ENCODE data around the gene MYO3B. TPM values are rescaled to one million over a fixed set of nuclear protein-coding genes. Genes with fewer than 3 reads are reported as not detected.

The MYO3B gene
- total and polyA plus RNA-seq, 2 of the 8 experiments (the other 6 are each of a cell fraction or from before 2014, with no cell fraction given), result 0.17 to 0.19 TPM

DNA sequence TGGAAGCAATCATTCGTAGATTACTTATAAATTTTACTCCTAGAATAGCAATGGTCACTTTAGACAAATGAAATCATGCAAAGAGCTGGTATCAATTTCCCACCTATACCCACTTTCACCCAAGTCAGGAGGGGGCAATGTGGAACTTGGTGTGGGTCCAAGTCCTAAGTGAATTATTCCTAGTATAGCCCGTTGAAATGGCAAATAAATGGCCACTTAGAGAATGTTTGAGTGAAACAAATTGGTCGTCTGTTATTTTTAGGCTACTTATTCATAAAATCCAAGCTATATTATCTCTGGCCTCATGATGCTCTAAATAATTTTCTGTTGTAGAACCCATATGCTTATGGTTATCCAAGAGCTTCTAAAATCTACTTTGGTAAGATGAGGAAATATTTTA is 98.1 kb downstream of the MYO3B start:
- no peak overlapping the region for H2BK20ac ChIP-seq (ENCODE audit: low read length)
- H3K4me3 ChIP-seq (ENCODE audit: extremely low read depth in 1 of 4, insufficient read depth in 2 of 4, low read depth in 3 of 4, low read length in 4 of 4), result no peak overlapping the region
- H3K27ac ChIP-seq (ENCODE audit: low read depth, low read length), result no peak overlapping the region
- no peak overlapping the region for H2BK5ac ChIP-seq (ENCODE audit: low read depth, low read length)
- H3K23ac ChIP-seq (ENCODE audit: insufficient read length), result no peak overlapping the region
- no peaks in the 10 kb centered on the region for H3K79me2 ChIP-seq (ENCODE audit: control insufficient read depth in 1 of 2, insufficient read depth in 2 of 2, low read length in 2 of 2)
- H2BK12ac ChIP-seq (ENCODE audit: low read depth, low read length), result no peak overlapping the region
- H4K20me1 ChIP-seq (replicated peaks in 1 of 2; ENCODE audit: control insufficient read depth in 1 of 2, insufficient read depth in 2 of 2, low read length in 2 of 2), result no peaks in the 10 kb centered on the region
- ChIA-PET POLR2A (ENCODE audit: partially characterized antibody) (no interaction called here), CTCF (ENCODE audit: partially characterized antibody) (no interaction called here)
- no peak overlapping the region for H3K4me2 ChIP-seq (ENCODE audit: insufficient read depth in 1 of 2, low read depth in 2 of 2, low read length in 2 of 2)
- H3K14ac ChIP-seq (ENCODE audit: insufficient read length), result no peak overlapping the region
- H3K9me3 ChIP-seq (ENCODE audit: insufficient read depth in 2 of 2, low read depth in 1 of 2, low read length in 1 of 2), result no peaks in the 10 kb centered on the region
- no peaks in the 10 kb centered on the region for H3K36me3 ChIP-seq (ENCODE audit: control insufficient read depth in 2 of 4, insufficient read depth in 4 of 4, low read length in 3 of 4)
- no peak overlapping the region for H2AFZ ChIP-seq (ENCODE audit: low read length)
- H2AK5ac ChIP-seq (ENCODE audit: low read depth, low read length), result no peak overlapping the region
- no peak overlapping the region for H2BK120ac ChIP-seq (replicated peaks; ENCODE audit: low read depth, low read length)
- no peak overlapping the region for H4K91ac ChIP-seq (replicated peaks; ENCODE audit: insufficient read length, low read length)
- H2BK15ac ChIP-seq (ENCODE audit: low read length), result no peak overlapping the region
- no peaks in the 10 kb centered on the region for H3K79me1 ChIP-seq (ENCODE audit: low read depth, low read length)
- FAIRE-seq (no peak), DNase-seq (ENCODE audit: low read depth in 1 of 2, low spot score in 2 of 2) (no peak)
- H3K9ac ChIP-seq (replicated peaks in 1 of 4; ENCODE audit: extremely low read depth in 1 of 4, low read depth in 3 of 4, low read length in 3 of 4), result no peak overlapping the region
- no peak overlapping the region for H4K8ac ChIP-seq (ENCODE audit: extremely low read depth, insufficient read depth, low read length)
- H4K5ac ChIP-seq (ENCODE audit: insufficient read length, low read depth, low read length), result no peak overlapping the region
- H3K4ac ChIP-seq (replicated peaks; ENCODE audit: insufficient read length, low read depth, low read length), result no peak overlapping the region
- H3K23me2 ChIP-seq (ENCODE audit: low read depth, low read length), result no peaks in the 10 kb centered on the region
- no peaks in the 10 kb centered on the region for H3K27me3 ChIP-seq (replicated peaks in 1 of 4; ENCODE audit: control insufficient read depth in 3 of 4, extremely low read depth in 1 of 4, insufficient read depth in 3 of 4, low read length in 3 of 4)
- no peak overlapping the region for H3K56ac ChIP-seq (replicated peaks; ENCODE audit: insufficient read length, low read depth, low read length)
- H3K4me1 ChIP-seq (replicated peaks in 1 of 4; ENCODE audit: control insufficient read depth in 3 of 4, insufficient read depth in 4 of 4, low read length in 3 of 4), result no peaks in the 10 kb centered on the region
- H3K18ac ChIP-seq (ENCODE audit: extremely low read depth, low read length), result no peak overlapping the region
- 93% methylated on average over 3 of the region's 3 CpGs; no CpG with 5 or more reads in 1 of the 2 experiments for WGBS, 2 experiments (ENCODE audit: extremely low coverage in 1 of 2, insufficient coverage in 1 of 2, insufficient read length in 1 of 2, insufficient replicate concordance in 2 of 2, low coverage in 1 of 2, low lambda C conversion rate in 2 of 2, missing lambda C conversion rate in 1 of 2)
- TF ChIP-seq POLR2A (IDR thresholded peaks at IDR 0.05; ENCODE audit: control extremely low read depth in 1 of 2, low read depth in 2 of 2, low read length in 2 of 2), result no peak
- TF ChIP-seq, protein P1, sequence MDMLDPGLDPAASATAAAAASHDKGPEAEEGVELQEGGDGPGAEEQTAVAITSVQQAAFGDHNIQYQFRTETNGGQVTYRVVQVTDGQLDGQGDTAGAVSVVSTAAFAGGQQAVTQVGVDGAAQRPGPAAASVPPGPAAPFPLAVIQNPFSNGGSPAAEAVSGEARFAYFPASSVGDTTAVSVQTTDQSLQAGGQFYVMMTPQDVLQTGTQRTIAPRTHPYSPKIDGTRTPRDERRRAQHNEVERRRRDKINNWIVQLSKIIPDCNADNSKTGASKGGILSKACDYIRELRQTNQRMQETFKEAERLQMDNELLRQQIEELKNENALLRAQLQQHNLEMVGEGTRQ (IDR thresholded peaks at IDR 0.05; ENCODE audit: low read length), result no peak
- TF ChIP-seq EZH2 (IDR thresholded peaks at IDR 0.05; ENCODE audit: low read depth, low read length, severe bottlenecking), result no peak
- no peak for TF ChIP-seq SUZ12 (IDR thresholded peaks at IDR 0.05; ENCODE audit: low read length)
- TF ChIP-seq JUN (IDR thresholded peaks at IDR 0.05; ENCODE audit: low read depth, low read length), result no peak
- no peak for TF ChIP-seq SAP30 (IDR thresholded peaks at IDR 0.05; ENCODE audit: insufficient read depth, insufficient replicate concordance, low read length)
- TF ChIP-seq, protein P2, sequence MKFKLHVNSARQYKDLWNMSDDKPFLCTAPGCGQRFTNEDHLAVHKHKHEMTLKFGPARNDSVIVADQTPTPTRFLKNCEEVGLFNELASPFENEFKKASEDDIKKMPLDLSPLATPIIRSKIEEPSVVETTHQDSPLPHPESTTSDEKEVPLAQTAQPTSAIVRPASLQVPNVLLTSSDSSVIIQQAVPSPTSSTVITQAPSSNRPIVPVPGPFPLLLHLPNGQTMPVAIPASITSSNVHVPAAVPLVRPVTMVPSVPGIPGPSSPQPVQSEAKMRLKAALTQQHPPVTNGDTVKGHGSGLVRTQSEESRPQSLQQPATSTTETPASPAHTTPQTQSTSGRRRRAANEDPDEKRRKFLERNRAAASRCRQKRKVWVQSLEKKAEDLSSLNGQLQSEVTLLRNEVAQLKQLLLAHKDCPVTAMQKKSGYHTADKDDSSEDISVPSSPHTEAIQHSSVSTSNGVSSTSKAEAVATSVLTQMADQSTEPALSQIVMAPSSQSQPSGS (IDR thresholded peaks at IDR 0.05; ENCODE audit: low read length), result no peak
- no peak for TF ChIP-seq TAF7 (optimal IDR thresholded peaks at IDR 0.05; ENCODE audit: borderline replicate concordance, low read depth, low read length)
- TF ChIP-seq ASH2L (IDR thresholded peaks at IDR 0.05; ENCODE audit: low read length), result no peak
- TF ChIP-seq NANOG (IDR thresholded peaks at IDR 0.05; ENCODE audit: insufficient read depth, low read depth, low read length, poor library complexity, severe bottlenecking), result no peak
